Pancreas (tissue), 10 donors: ENCODE data around the gene NCAPD3. TPM values are rescaled to one million over a fixed set of nuclear protein-coding genes. Genes with fewer than 3 reads are reported as not detected.

ENCODE experiments used
- ATAC-seq, 4 donors: fragments of 200-7000 bp; cut with Tn5 transposase; one replicate each; pipeline versions ENCODE4 v1.8.0 to v1.9.1; 2020; ENCODE audit warnings: mild to moderate bottlenecking in 4 of 4, moderate library complexity in 4 of 4
- DNase-seq, 6 donors: peaks; one replicate each; pipeline ENCODE4 v3.0.0-alpha.2; 2020
- FAIRE-seq: peaks from 2 replicates; lab custom pipeline; 2012; peaks lifted over from hg19 to GRCh38; lab: Jason Lieb, UNC
- H3K27ac ChIP-seq, 4 donors: fragments of 200-600 bp; sonication (generic); 1 replicate in 3 of 4; 2 replicates in 1 of 4; pipeline versions ENCODE4 v1.5.0 to v1.8.0; 2020
- H3K27me3 ChIP-seq, 4 donors: fragments of 200-600 bp; one replicate each; pipeline ENCODE4 v1.8.0; 2021
- H3K36me3 ChIP-seq, 3 donors: fragments of 200-600 bp; sonication (generic) in 1 of 3; one replicate each; pipeline versions ENCODE4 v1.5.0 to v1.8.0; 2020 to 2021
- H3K4me1 ChIP-seq, 3 donors: fragments of 200-600 bp; one replicate each; pipeline ENCODE4 v1.8.0; 2021
- H3K4me3 ChIP-seq, 4 donors: fragments of 200-600 bp; sonication (generic) in 2 of 4; one replicate each; pipeline versions ENCODE4 v1.5.0 to v1.8.0; 2020 to 2021
- H3K9me3 ChIP-seq, 4 donors: fragments of 200-600 bp; one replicate each; pipeline ENCODE4 v1.8.0; 2021
- WGBS, 2 donors: extraction: QIAGEN DNeasy Blood & Tissue Kit; methylation state at CpG; one replicate each; pipeline ENCODE4 v1.1.7; 2013; 5-methylcytosine and 5-hydroxymethylcytosine counted together
- intact Hi-C, 3 donors: fragments of 100-400 bp; cut with DNase I; formaldehyde crosslinking; loops; one replicate each; pipeline versions ENCODE4 v1.11.1 to v1.14.2; 2022
- polyA plus RNA-seq, 2 donors: library from polyadenylated mRNA; stranded (reverse); fragments of 200-250 nt; gene quantifications; one replicate each; pipeline ENCODE4 v1.2.3, GENCODE V29; 2013
- total RNA-seq, 6 donors: library from RNA; stranded (reverse); fragmentation: NEBNext Ultra II Directional in 4 of 6; extraction: Animal tissue kit (Norgen Biotek cat#: 25700) in 4 of 6; gene quantifications; one replicate each; pipeline versions ENCODE4 v1.2.1 to v1.2.4, GENCODE V29; 2021 to 2023
- TF ChIP-seq, protein P1 (sequence below), 4 donors: fragments of 200-600 bp; sonication (generic) in 3 of 4; IDR thresholded peaks; one replicate each; pipeline versions ENCODE4 v1.5.0 to v1.8.0; 2021; ENCODE audit warnings: antibody characterized with exemption in 4 of 4
- donor health status: healthy with polysubstance abuse.
- donor health status: DM: no; HTN: no; CAD: no; lungs with moderate emphysema.
- donor health status: DM: no; HTN: no; CAD: no.
- donor health status: control.
- donor health status: control.
- donor health status: Bipolar disorder and iron deficiency.
- donor health status: DM: yes; HTN: yes; CAD: no.
- donor health status: DM: no; HTN: no; CAD: no.
- donor health status: DM: no; HTN: no; CAD: no.
- donor health status: DM: yes; HTN: yes; CAD: no.

Gene NCAPD3
- total and polyA plus RNA-seq, 8 donors = 4.5 to 9.5 (median 6.2) TPM

DNA sequence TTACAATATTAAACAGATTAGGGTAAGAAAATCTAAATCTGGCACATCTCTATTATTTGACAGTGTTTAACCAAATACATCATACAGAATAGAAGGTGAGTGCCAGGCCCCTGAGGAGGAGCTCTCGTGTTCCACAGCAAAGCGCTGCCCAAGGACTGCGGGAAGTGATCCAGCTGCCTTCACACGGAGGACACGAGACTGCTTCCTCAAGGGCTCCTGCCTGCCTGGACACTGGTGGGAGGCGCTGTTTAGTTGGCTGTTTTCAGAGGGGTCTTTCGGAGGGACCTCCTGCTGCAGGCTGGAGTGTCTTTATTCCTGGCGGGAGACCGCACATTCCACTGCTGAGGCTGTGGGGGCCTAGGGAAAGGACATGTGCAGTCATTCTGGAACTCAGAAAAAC lies 71.1 kb downstream of the NCAPD3 start:
- Histone ChIP-seq H3K9me3 (no peaks in the 10 kb centered on the region), H3K27ac (no peak overlapping the region), H3K4me1 (no peaks in the 10 kb centered on the region), H3K36me3 (peaks cover 3 to 18% (median 6%) of the 10 kb centered on the region in 3 donors), H3K4me3 (no peak overlapping the region), H3K27me3 (no peaks in the 10 kb centered on the region)
- FAIRE-seq = no peak
- intact Hi-C loops = no loop called here
- 70 to 73% methylated on average over 9 of the region's 9 CpGs for WGBS, 2 donors
- ATAC-seq = no peak
- TF ChIP-seq, protein P1, sequence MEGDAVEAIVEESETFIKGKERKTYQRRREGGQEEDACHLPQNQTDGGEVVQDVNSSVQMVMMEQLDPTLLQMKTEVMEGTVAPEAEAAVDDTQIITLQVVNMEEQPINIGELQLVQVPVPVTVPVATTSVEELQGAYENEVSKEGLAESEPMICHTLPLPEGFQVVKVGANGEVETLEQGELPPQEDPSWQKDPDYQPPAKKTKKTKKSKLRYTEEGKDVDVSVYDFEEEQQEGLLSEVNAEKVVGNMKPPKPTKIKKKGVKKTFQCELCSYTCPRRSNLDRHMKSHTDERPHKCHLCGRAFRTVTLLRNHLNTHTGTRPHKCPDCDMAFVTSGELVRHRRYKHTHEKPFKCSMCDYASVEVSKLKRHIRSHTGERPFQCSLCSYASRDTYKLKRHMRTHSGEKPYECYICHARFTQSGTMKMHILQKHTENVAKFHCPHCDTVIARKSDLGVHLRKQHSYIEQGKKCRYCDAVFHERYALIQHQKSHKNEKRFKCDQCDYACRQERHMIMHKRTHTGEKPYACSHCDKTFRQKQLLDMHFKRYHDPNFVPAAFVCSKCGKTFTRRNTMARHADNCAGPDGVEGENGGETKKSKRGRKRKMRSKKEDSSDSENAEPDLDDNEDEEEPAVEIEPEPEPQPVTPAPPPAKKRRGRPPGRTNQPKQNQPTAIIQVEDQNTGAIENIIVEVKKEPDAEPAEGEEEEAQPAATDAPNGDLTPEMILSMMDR (IDR thresholded peaks at IDR 0.05) = no peak
- DNase-seq = no peak

DNA sequence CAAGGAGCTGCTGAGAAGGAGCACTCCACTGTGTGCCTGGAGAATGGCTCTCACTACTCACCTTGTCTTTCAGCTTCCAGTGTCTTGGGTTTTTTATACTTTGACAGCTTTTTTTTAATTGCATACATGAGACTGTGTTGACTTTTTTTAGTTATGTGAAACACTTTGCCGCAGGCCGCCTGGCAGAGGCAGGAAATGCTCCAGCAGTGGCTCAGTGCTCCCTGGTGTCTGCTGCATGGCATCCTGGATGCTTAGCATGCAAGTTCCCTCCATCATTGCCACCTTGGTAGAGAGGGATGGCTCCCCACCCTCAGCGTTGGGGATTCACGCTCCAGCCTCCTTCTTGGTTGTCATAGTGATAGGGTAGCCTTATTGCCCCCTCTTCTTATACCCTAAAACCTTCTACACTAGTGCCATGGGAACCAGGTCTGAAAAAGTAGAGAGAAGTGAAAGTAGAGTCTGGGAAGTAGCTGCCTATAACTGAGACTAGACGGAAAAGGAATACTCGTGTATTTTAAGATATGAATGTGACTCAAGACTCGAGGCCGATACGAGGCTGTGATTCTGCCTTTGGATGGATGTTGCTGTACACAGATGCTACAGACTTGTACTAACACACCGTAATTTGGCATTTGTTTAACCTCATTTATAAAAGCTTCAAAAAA lies 72.6 kb downstream of the NCAPD3 start:
- no peaks in the 10 kb centered on the region for H3K27me3 ChIP-seq
- FAIRE-seq (no peak), DNase-seq (no peak), ATAC-seq (no peak)
- H3K9me3 ChIP-seq = no peaks in the 10 kb centered on the region
- 93 to 97% methylated on average over 10 of the region's 10 CpGs for WGBS, 2 donors
- H3K36me3 ChIP-seq = peaks cover 0 to 12% (median 3%) of the 10 kb centered on the region in 3 donors
- intact Hi-C loops = no loop called here
- TF ChIP-seq, protein P1 (IDR thresholded peaks at IDR 0.05) = no peak
- no peaks in the 10 kb centered on the region for H3K4me1 ChIP-seq
- no peak overlapping the region for H3K27ac ChIP-seq
- no peak overlapping the region for H3K4me3 ChIP-seq

DNA sequence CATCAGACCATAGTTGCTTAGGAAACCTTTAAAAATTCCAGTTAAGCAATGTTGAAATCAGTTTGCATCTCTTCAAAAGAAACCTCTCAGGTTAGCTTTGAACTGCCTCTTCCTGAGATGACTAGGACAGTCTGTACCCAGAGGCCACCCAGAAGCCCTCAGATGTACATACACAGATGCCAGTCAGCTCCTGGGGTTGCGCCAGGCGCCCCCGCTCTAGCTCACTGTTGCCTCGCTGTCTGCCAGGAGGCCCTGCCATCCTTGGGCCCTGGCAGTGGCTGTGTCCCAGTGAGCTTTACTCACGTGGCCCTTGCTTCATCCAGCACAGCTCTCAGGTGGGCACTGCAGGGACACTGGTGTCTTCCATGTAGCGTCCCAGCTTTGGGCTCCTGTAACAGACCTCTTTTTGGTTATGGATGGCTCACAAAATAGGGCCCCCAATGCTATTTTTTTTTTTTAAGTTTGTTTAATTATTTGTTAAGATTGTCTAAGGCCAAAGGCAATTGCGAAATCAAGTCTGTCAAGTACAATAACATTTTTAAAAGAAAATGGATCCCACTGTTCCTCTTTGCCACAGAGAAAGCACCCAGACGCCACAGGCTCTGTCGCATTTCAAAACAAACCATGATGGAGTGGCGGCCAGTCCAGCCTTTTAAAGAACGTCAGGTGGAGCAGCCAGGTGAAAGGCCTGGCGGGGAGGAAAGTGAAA lies 73.4 kb downstream of the NCAPD3 start:
- H3K4me1 ChIP-seq = no peaks in the 10 kb centered on the region
- intact Hi-C loops = no loop called here
- DNase-seq (no peak), ATAC-seq (no peak), FAIRE-seq (no peak)
- H3K4me3 ChIP-seq = no peak overlapping the region
- TF ChIP-seq, protein P1 (IDR thresholded peaks at IDR 0.05) = no peak
- no peak overlapping the region for H3K27ac ChIP-seq
- no peaks in the 10 kb centered on the region for H3K27me3 ChIP-seq
- WGBS, 2 donors = 92 to 95% methylated on average over 12 of the region's 12 CpGs
- no peaks in the 10 kb centered on the region for H3K9me3 ChIP-seq
- peaks cover 0 to 12% (median 3%) of the 10 kb centered on the region in 3 donors for H3K36me3 ChIP-seq

DNA sequence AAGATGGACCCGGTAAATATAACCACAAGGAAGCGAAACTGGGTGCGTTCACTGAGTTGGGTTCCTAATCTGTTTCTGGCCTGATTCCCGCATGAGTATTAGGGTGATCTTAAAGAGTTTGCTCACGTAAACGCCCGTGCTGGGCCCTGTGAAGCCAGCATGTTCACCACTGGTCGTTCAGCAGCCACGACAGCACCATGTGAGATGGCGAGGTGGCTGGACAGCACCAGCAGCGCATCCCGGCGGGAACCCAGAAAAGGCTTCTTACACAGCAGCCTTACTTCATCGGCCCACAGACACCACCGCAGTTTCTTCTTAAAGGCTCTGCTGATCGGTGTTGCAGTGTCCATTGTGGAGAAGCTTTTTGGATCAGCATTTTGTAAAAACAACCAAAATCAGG lies 74.4 kb downstream of the NCAPD3 start:
- DNase-seq (no peak), ATAC-seq (no peak), FAIRE-seq (no peak)
- Histone ChIP-seq H3K9me3 (no peaks in the 10 kb centered on the region), H3K4me3 (no peak overlapping the region), H3K27me3 (no peaks in the 10 kb centered on the region), H3K36me3 (peaks cover 0 to 12% (median 3%) of the 10 kb centered on the region in 3 donors), H3K27ac (no peak overlapping the region), H3K4me1 (no peaks in the 10 kb centered on the region)
- TF ChIP-seq, protein P1 (IDR thresholded peaks at IDR 0.05) = no peak
- WGBS, 2 donors = 94 to 95% methylated on average over 16 of the region's 16 CpGs
- intact Hi-C loops = loop anchor here in 2 of 3 donors (10.0 kb wide), 1 partner anchor 225 kb away; no protein-coding TSS in a partner anchor
